Kidney (tissue), 14 donors: ENCODE measurements around the gene CAP2. TPM values are rescaled to one million over a fixed set of nuclear protein-coding genes. Genes with fewer than 3 reads are reported as not detected.
A peak's percentile ranks its signal among the peaks of the same experiment; 100 is the strongest.

Experiments used
- DNase-seq, 5 donors: peaks; one replicate each; pipeline ENCODE4 v3.0.0-alpha.2; 2013 to 2020
- FAIRE-seq: peaks from 2 replicates; lab custom pipeline; 2012; peaks lifted over from hg19 to GRCh38; lab: Jason Lieb, UNC
- H3K27ac ChIP-seq, 2 donors: one replicate each; pipeline ENCODE4 v1.7.0; 2013; ENCODE audit warnings: low read depth in 2 of 2, low read length in 2 of 2, inconsistent platforms in 1 of 2
- H3K27me3 ChIP-seq: one replicate; pipeline ENCODE4 v1.7.1; 2013; ENCODE audit warnings: low read length, inconsistent platforms; ENCODE audit not compliant: control insufficient read depth, insufficient read depth
- H3K36me3 ChIP-seq, 3 donors: one replicate each; pipeline versions ENCODE4 v1.7.0 to v1.7.1; 2013; ENCODE audit warnings: low read length in 3 of 3, control low read depth in 1 of 3, inconsistent platforms in 1 of 3; ENCODE audit not compliant: insufficient read depth in 3 of 3, control insufficient read depth in 2 of 3
- H3K4me1 ChIP-seq, 3 donors: one replicate each; pipeline versions ENCODE4 v1.7.0 to v1.7.1; 2013; ENCODE audit warnings: low read length in 3 of 3, inconsistent platforms in 1 of 3, low read depth in 1 of 3; ENCODE audit not compliant: control insufficient read depth in 2 of 3, insufficient read depth in 2 of 3
- H3K4me3 ChIP-seq, 3 donors: one replicate each; pipeline versions ENCODE4 v1.7.0 to v1.8.1; 2013; ENCODE audit warnings: low read length in 3 of 3, control low read depth in 1 of 3, inconsistent platforms in 1 of 3
- H3K9ac ChIP-seq, 3 donors: one replicate each; pipeline versions ENCODE4 v1.7.0 to v1.7.1; 2013; ENCODE audit warnings: low read length in 3 of 3, control low read depth in 1 of 3, inconsistent platforms in 1 of 3
- H3K9me3 ChIP-seq, 3 donors: one replicate each; pipeline versions ENCODE4 v1.7.0 to v1.7.1; 2013; ENCODE audit warnings: low read length in 3 of 3, control low read depth in 1 of 3, inconsistent platforms in 1 of 3; ENCODE audit not compliant: control insufficient read depth in 2 of 3, insufficient read depth in 1 of 3
- intact Hi-C: fragments of 100-400 bp; cut with DNase I; formaldehyde crosslinking; loops from one replicate; pipeline ENCODE4 v1.11.1; 2022
- polyA plus RNA-seq: library from polyadenylated mRNA; stranded (reverse); fragments of 350-450 nt; fragmentation: Illumina TruSeq; extraction: RNeasy Lipid Tissue Mini Kit (QIAGEN cat#74804); gene quantifications from one replicate; pipeline ENCODE4 v1.2.3, GENCODE V29; 2014; ENCODE audit warnings: low read depth, low replicate concordance; ENCODE audit not compliant: insufficient read depth
- total RNA-seq: library from RNA; stranded (reverse); fragmentation: NEBNext Ultra II Directional; extraction: Animal tissue kit (Norgen Biotek cat#: 25700); gene quantifications from one replicate; pipeline ENCODE4 v1.2.1, GENCODE V29; 2021
- TF ChIP-seq, protein P1 (sequence below): IDR thresholded peaks from 3 replicates; pipeline ENCODE4 v1.5.1; 2012; ENCODE audit warnings: mild to moderate bottlenecking, moderate library complexity, borderline replicate concordance; ENCODE audit not compliant: insufficient read depth; ENCODE audit errors: extremely low read depth
- donor health status: control.
- donor health status: control.
- donor health status: control.
- donor health status: control.
- donor health status: control.
- donor health status: DM: yes; HTN: yes; CAD: no.
- donor health status: Normal renal cell carcinoma (clear cell type).

CAP2 gene
- total and polyA plus RNA-seq, 2 donors from 2014 or later = 9.8 to 15.7 TPM

GRCh38 chr6:17591287-17591686 lies 197.9 kb downstream of the CAP2 start:
- Histone ChIP-seq H3K4me1 (no peaks in the 10 kb centered on the region), H3K9ac (no peak overlapping the region), H3K9me3 (no peaks in the 10 kb centered on the region), H3K4me3 (no peak overlapping the region), H3K27me3 (no peaks in the 10 kb centered on the region), H3K27ac (no peak overlapping the region), H3K36me3 (no peaks in the 10 kb centered on the region)
- intact Hi-C loops = no loop called here
- DNase-seq = no peak
- FAIRE-seq = no peak
- TF ChIP-seq, protein P1, sequence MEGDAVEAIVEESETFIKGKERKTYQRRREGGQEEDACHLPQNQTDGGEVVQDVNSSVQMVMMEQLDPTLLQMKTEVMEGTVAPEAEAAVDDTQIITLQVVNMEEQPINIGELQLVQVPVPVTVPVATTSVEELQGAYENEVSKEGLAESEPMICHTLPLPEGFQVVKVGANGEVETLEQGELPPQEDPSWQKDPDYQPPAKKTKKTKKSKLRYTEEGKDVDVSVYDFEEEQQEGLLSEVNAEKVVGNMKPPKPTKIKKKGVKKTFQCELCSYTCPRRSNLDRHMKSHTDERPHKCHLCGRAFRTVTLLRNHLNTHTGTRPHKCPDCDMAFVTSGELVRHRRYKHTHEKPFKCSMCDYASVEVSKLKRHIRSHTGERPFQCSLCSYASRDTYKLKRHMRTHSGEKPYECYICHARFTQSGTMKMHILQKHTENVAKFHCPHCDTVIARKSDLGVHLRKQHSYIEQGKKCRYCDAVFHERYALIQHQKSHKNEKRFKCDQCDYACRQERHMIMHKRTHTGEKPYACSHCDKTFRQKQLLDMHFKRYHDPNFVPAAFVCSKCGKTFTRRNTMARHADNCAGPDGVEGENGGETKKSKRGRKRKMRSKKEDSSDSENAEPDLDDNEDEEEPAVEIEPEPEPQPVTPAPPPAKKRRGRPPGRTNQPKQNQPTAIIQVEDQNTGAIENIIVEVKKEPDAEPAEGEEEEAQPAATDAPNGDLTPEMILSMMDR = no peak

- H3K36me3 ChIP-seq = no peaks in the 10 kb centered on the region
- intact Hi-C loops = no loop called here
Observed at GRCh38 chr6:17593246-17593645, 199.9 kb downstream of the CAP2 start.

GRCh38 chr6:17596085-17596484 lies 202.7 kb downstream of the CAP2 start:
- Histone ChIP-seq H3K27ac (no peak overlapping the region), H3K9me3 (no peaks in the 10 kb centered on the region), H3K36me3 (no peaks in the 10 kb centered on the region), H3K4me1 (no peaks in the 10 kb centered on the region), H3K4me3 (no peak overlapping the region), H3K27me3 (no peaks in the 10 kb centered on the region), H3K9ac (no peak overlapping the region)
- peak; percentile 38 for FAIRE-seq
- intact Hi-C loops = no loop called here
- TF ChIP-seq, protein P1 = no peak
- no peak for DNase-seq

More at GRCh38 chr6:17593246-17593645, 199.9 kb downstream of the CAP2 start:
- Histone ChIP-seq H3K9ac (no peak overlapping the region), H3K4me1 (no peaks in the 10 kb centered on the region), H3K9me3 (no peaks in the 10 kb centered on the region), H3K27me3 (no peaks in the 10 kb centered on the region), H3K4me3 (no peak overlapping the region), H3K27ac (no peak overlapping the region)
- no peak for FAIRE-seq
- DNase-seq = no peak
- TF ChIP-seq, protein P1 = no peak

GRCh38 chr6:17599877-17600526 lies 206.6 kb downstream of the CAP2 start, which contains the start of gene FAM8A1:
Gene FAM8A1, plus strand, starts transcription at chr6:17600302. Its CDS starts 108 bp downstream, at chr6:17600410.
- Histone ChIP-seq H3K27me3 (no peaks in the 10 kb centered on the region), H3K4me3 (peak within 1 kb of the TSS; percentile 75 to 94 (median 82)), H3K36me3 (peaks cover 0 to 4% (median 0%) of the 10 kb centered on the region in 3 donors), H3K4me1 (no peaks in the 10 kb centered on the region), H3K9ac (peak within 1 kb of the TSS; percentile 68 to 89 (median 85)), H3K9me3 (no peaks in the 10 kb centered on the region), H3K27ac (peak within 1 kb of the TSS; percentile 84 to 91)
- FAIRE-seq (no peak), DNase-seq (peak; percentile 97 to 99 (median 97))
- intact Hi-C loops = no loop called here
- TF ChIP-seq, protein P1 = peak; percentile 30
